Activated CD4-positive, alpha-beta T cell treated with anti-CD3 and anti-CD28 coated beads, Interleukin-2, amount 50 U/mL, for 16 hours (primary cell): Measurements from ENCODE around the gene HMGN4.
"Not testable (repeated sequence)": the region's sequence is repeated elsewhere in the genome, so short reads cannot be mapped to it uniquely, and the experiment has no call there.

Experiments used
- DNase-seq: peaks from one replicate; pipeline ENCODE4 v3.0.0-alpha.2; 2020

Gene HMGN4

DNA sequence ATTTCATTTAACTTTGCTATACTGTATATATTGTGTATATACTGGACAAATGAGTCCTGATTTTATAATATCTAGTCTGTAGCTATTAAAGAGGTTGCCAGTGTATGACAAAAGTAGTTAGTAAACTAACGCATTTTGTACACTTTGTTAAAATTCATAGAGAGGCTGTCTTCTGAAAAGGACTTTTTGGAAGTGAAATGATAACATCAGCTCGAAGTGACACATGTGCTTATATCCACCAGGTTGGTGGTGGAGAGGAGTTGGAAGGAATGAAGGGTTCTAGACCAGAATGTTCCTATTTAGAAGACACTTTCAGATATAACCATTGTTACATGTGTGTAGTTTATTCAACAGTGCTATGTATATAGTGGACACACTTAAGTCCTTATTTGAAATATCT, 13.9 kb upstream of the HMGN4 start:
- not testable (repeated sequence) for DNase-seq

GRCh38 chr6:26524722-26525370, 13.3 kb upstream of the HMGN4 start:
- DNase-seq = no peak

DNA sequence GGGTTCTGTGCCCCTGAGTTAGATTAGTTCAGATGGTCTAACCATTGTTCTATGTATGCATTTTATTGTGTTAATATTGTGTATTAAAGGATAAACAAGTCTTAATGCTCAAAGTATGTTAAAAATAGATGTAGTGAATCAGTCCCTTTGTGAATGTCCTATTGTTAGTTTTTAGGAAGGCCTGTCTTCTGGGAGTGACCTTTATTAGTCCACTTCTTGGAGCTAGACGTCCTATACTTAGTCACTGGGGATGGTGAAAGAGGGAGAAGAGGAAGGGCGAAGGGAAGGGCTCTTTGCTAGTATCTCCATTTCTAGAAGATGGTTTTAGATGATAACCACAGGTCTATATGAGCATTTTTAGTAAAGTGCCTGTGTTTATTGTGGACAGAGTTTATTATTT, 12.3 kb upstream of the HMGN4 start:
- DNase-seq = no peak

DNA sequence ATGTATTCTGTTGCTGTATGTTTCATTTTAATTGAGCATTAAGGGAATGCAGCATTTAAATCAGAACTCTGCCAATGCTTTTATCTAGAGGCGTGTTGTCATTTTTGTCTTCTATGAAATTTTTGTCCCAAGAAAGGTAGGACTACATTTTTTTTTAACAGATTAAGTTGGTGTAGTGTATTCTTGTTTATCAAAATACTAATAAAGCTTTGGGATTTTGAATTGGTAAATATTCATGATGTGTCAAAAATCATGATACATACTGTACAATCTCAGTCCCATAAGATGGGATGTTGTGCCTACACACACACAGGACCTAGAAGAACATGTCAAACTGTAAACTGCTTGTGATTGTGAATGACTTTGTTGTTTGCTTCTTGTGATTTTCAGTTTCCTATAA, 11.2 kb upstream of the HMGN4 start:
- DNase-seq = no peak

DNA sequence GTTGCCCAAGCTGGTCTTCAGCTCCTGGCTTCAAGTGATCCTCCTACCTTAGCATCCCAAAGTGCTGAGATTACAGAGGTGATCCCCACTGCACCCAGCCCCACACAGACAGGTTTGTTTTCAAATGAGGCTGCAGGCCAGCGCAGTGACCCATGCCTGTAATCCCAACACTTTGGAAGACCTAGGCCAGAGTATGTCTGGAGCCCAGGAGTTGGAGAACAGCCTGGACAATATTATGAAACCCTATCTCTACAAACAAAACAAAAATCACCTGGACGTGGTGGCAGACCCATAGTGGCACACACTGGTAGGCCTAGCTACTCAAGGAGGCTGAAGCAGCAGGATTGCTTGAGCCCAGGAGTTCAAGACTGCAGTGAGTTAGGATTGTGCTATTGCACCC, 8.0 kb upstream of the HMGN4 start:
- no peak for DNase-seq

DNA sequence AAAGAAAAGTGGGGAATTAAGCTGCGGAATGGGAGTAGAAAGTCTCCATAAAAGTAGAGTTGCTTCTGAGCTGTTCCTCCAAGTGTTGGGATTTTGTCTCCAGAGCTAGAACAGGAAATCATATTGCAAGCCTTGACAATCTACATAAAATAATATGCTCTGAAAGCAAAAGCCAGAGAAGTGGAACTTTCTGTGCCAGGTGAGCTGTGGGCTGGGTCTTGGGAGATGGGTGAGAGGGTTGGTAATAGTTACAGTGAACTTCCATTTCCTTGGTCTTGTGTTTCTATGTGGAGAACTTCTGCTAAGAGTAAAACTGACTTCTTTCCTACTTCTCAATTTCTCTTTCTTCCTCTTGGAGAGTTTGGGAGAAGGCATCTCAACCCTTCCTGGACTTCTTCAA, 6.3 kb upstream of the HMGN4 start:
- DNase-seq = no peak

DNA sequence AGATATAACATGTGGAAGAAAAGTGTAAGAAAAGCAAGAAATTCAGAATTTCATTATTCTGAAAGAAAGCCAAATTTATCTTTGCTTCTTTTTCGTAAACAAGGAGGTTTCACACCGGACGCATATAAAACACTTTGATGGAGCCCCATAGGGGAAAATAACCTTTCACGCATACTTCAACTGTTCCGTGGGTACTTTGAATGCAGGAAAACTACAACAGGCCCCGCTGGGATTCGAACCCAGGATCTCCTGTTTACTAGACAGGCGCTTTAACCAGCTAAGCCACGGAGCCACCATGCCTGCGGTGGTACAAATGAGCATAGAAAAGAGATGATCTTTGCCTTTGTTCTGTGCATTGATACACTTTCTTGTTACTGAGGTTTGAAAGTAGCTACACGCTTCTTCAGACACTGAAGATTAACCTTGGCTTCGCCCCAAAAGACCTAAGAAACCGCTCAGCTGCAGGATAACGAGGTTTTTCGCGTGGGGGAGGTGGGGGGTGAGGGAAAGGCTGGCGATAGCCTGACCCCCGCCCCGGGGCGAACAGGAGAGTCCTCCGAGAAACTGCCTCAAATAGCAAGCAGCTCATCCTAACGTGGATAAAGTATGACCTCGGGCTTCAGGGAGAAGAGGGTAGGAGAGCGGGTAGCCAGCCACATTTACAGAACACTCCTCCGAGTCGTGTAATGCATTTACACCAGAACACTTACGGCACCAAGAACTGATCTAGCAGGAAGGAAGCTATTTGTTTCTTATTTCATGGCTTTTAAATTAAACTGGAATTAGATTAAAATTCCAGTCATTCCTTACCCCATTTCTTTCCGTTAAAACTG, 5.3 kb upstream of the HMGN4 start:
- DNase-seq = peak; percentile 96

GRCh38 chr6:26533532-26533931, 4.6 kb upstream of the HMGN4 start:
- no peak for DNase-seq

DNA sequence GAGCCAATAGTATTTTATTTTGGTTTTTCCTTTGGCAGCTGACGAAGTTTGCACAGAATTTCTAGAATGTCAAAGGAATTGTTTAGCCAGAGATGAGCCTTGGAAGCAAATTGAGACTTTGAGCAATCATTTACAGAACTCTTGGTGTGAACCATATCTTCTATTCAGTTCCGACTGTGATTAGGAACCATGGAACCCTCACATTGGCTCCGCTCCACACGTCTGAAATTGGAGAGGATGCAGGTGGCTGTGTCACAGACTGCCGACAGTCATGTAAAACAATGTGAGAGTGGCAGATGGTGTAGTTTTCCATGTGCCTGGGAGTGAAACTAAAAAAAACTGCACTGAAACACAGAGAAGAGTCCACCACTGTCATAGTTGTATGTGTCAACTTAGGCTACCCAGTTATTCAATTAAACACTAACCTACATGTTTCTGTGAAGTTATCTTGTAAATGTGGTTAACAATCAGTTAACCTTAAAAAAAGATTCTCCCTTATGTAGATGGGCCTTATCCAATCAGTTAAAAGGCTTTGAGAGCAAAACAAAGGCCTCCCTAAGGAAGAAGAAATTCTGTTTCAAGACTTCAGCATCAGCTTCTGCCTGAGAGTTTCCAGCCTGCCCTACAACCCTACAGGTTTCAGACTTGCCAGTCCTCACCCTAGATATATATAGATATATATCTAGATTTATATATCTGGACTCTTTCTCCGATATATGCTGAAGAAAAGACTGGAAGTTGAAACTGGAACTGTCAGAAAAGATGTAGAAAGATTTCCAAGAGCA, 3.3 kb upstream of the HMGN4 start:
- no peak for DNase-seq

DNA sequence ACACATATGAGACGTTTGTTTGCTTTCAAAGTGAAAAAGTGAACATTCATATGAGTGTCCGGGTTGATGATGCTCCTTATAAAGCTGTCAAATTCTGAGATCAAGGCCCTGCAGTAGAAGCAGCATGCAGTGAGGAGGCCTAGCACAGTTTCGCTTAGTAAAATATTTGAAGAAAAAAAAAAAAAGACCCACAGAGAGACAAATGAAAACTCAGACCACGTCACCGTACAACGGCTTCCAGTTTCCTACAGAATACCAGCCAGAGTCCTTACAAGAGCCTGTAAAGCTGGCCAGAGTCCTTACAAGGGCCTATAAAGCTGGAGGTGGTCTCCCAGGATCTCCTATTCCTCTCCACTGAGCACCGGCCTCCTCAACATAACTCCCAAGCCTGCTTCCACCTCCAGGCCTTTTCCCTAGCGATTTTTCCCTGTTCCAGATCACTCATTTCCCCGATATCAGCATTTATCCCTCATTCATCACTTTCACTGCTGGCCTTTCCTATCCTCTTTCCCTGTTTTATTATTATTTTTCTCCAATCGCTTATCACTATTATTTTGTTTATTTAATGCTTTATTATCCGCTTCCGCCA, 1.5 kb upstream of the HMGN4 start:
- peak; percentile 69 for DNase-seq

DNA sequence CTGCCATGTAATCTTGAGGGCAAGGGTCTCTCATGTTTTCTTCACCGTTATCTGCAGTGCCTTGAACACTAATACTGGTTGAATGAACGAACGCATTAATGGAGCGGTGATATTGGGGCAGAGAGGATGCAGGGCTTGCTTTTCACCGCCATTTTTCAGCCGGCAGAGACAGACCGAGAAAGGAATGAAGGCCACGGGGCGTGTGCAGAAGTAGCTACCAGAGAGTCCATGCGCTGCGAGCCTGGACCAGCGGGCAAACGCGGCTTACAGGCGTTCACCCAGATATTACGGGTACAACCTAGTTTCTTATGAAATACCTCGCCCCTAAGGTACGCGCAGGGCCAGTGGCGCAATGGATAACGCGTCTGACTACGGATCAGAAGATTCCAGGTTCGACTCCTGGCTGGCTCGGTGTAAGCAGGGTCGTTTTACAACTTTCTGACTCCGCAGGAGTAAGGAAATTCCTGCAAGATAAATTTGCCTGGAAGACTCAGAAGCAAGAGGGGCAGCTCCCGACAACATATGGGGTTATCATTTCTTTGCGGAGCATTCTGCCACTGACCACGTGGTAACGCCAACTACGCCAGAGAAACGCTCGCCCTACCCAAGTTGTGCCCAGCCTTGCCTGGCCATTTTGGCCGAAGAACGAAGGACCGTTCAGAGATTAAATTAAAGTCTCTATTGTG, 863 bp upstream of the HMGN4 start:
- peak; percentile 95 for DNase-seq

GRCh38 chr6:26538572-26538902, 371 bp downstream of the HMGN4 start:
- DNase-seq = no peak

DNA sequence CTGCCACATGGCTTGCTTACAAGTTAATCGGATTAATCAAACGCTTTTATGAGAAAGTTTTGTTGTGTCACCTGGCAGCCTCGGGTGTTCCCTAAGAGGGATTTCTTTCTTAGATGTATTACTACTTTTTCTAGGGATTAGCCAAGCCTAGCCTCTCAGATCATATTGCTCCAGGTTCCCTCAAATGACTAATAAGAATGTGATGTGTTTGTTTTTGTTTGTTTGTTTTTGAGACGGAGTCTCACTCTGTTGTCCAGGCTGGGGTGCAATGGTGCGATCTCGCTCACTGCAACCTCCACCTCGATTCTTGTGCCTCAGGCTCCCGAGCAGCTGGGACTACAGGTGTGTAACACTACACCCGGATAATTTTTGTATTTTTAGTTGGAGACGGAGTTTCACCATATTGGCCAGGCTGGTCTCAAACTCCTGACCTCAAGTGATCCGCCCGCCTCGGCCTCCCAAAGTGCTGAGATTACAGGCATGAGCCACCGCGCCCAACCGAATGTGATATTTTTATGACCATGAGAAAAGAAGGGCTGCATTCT, 977 bp downstream of the HMGN4 start:
- DNase-seq = no peak

GRCh38 chr6:26541579-26541978, 3.4 kb downstream of the HMGN4 start:
- no peak for DNase-seq

DNA sequence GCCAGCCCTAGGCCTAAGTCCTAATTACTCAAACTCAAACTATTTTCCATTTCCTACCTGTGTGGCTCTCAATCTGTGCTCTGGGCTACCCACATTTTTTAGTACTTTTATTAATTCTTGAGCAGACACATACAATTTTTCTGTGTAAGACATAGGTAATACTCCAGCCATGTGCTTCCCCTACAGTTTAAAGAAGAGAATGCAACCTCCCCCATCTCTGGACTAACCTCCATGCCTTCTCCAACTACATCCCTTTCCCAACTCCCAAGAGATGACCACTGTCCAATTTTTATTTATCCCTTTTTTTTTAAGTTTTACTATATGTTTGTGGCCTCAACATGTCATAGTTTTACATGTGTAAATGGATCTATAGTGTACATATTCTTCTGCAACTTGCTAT, 5.8 kb downstream of the HMGN4 start:
- no peak for DNase-seq

GRCh38 chr6:26544473-26544872, 6.3 kb downstream of the HMGN4 start:
- no peak for DNase-seq

DNA sequence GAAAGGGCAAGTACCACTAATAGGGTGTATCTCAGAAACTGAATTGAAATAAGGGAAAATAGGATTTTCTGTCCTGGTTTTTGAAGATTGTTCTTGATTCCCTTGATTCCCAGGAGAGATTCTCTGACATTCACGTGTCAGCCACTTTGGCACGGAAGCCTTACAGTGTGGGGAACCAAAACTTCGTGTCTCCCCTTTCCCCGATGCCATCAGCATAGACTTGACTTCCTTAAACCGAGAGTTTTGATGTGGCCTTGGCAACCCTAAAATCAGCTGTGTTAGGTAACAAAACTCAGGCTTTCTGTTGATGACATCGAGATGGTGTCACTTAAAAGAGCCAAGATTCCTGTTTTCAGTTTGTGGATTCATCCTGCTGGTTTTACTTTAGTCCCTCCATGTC, 7.5 kb downstream of the HMGN4 start:
- DNase-seq = no peak

DNA sequence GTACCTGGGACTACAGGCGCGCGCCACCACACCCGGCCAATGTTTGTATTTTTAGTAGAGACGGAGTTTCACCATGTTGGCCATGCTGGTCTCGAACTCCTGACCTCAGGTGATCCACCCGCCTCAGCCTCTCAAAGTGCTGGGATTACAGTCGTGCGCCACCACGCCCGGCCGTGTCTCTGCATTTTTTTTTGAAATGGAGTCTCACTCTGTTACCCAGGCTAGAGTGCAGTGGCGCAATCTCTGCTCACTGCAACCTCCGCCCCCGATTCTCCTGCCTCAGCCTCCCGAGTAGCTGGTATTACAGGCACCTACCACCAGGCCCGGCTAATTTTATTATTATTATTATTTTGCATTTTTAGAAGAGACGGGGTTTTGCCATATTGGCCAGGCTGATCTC, 9.2 kb downstream of the HMGN4 start:
- not testable (repeated sequence) for DNase-seq

- DNase-seq = peak; percentile 64
These were observed 12.3 kb downstream of the HMGN4 start for GRCh38 chr6:26550250-26550993.

DNA sequence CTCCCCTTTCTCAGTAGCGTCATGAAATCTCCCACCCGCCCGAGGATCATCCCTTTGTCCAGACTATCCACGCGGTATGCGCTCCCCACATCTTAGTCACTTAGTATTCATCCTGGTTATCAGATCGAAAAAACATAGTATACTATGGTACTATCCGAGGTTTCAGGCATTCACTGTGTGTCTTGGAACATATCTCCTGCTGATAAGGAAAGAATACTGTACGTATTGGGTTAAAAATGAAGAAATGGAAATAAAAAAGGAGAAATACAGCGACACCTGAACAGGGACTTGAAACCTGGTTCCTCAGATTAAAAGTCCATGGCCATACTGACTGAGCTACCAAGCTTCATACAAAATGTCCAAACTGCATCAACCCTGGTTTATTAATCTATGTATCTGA, 14.0 kb downstream of the HMGN4 start:
- no peak for DNase-seq

- DNase-seq = no peak
These were observed 14.5 kb downstream of the HMGN4 start for GRCh38 chr6:26552640-26553188.

- DNase-seq = peak; percentile 90
These were observed 15.1 kb downstream of the HMGN4 start for GRCh38 chr6:26553264-26553634.
